Measurements from ENCODE around the gene ZNF827.

DNA sequence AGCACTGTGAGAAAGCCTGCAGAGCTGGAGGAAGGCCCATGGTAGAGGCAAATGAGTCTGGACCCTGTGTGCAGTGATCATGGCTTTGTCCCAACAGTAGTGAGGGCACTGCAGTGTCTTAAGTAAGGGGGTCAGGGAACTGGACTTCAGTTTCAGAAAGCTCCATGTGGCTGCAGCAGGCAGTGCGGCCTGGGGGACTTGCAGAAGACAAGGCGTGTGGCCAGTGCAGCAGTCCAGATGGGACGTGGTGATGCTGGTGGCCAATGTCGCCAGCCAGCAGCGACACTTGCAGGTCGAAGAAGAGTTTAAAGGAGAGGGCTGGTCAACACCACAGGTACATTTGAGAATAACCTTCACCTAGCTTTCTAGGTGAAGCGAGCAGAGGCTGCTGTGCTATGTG lies 113.4 kb downstream of the ZNF827 start:
- no peak for TF ChIP-seq TAF1 (IDR thresholded peaks at IDR 0.05; ENCODE audit: low read depth)
- no peak for TF ChIP-seq RAD21 (IDR thresholded peaks at IDR 0.05; ENCODE audit: low read depth)
- no peak for TF ChIP-seq YY1 (IDR thresholded peaks at IDR 0.05; ENCODE audit: low read depth)
- no peak for TF ChIP-seq EP300 (IDR thresholded peaks at IDR 0.05; ENCODE audit: borderline replicate concordance)
